SH-SY5Y (cell line): ENCODE measurements around the gene ZNRF3.

ENCODE experiments used
- GATA2 ChIP-seq: IDR thresholded peaks from 2 replicates; pipeline ENCODE4 v1.6.1; 2011; ENCODE audit warnings: mild to moderate bottlenecking, low read depth, low read length
- GATA3 ChIP-seq: IDR thresholded peaks from 2 replicates; pipeline ENCODE4 v1.6.1; 2011; ENCODE audit warnings: low read depth, mild to moderate bottlenecking, low read length, moderate library complexity

DNA sequence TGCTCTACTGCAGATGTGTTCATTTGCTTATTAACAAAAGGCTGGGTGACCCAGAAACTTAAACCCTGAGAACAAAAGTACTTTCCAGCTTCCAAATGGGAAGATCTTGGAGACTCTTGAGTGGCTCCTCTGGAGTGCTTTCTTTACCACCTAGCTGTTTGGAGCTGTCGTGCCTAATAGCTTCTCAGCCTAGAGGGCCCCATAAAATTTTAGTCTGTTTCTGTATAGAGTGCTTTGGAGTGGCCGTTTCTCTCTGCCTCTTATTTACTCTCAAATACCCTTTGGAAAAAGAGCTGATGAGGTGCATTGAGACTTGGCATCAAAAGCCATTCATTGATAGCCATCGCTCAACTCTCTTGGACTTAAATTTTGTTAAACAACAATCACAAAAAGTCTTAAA, 50.7 kb downstream of the ZNRF3 start:
- no peak for TF ChIP-seq GATA2
- no peak for TF ChIP-seq GATA3
